T-helper 1 cell treated with Interleukin-12 subunit alpha and Interleukin-12 subunit beta and Interleukin-4 antibody, amounts not matched to agents 30 μg/mL and 1 μg/mL, for 36 hours (primary cell): ENCODE results near the gene VPS36.
"Not testable (repeated sequence)": the region's sequence is repeated elsewhere in the genome, so short reads cannot be mapped to it uniquely, and the experiment has no call there.

ENCODE experiments used
- H3K27ac Mint-ChIP-seq: one replicate; pipeline ENCODE4 v1.8.0; 2021; ENCODE audit warnings: mild to moderate bottlenecking, mixed read lengths
- H3K27me3 Mint-ChIP-seq: one replicate; pipeline ENCODE4 v1.8.0; 2021; ENCODE audit warnings: low read depth, mixed read lengths
- H3K36me3 Mint-ChIP-seq: one replicate; pipeline ENCODE4 v1.8.0; 2021; ENCODE audit warnings: low read depth, mixed read lengths
- H3K4me1 Mint-ChIP-seq: one replicate; pipeline ENCODE4 v1.8.0; 2021; ENCODE audit warnings: low read depth, mixed read lengths
- H3K4me3 Mint-ChIP-seq: one replicate; pipeline ENCODE4 v1.8.0; 2021; ENCODE audit warnings: mild to moderate bottlenecking, moderate library complexity, mixed read lengths
- H3K9me3 Mint-ChIP-seq: one replicate; pipeline ENCODE4 v1.8.0; 2021; ENCODE audit warnings: mixed read lengths

Gene VPS36

DNA sequence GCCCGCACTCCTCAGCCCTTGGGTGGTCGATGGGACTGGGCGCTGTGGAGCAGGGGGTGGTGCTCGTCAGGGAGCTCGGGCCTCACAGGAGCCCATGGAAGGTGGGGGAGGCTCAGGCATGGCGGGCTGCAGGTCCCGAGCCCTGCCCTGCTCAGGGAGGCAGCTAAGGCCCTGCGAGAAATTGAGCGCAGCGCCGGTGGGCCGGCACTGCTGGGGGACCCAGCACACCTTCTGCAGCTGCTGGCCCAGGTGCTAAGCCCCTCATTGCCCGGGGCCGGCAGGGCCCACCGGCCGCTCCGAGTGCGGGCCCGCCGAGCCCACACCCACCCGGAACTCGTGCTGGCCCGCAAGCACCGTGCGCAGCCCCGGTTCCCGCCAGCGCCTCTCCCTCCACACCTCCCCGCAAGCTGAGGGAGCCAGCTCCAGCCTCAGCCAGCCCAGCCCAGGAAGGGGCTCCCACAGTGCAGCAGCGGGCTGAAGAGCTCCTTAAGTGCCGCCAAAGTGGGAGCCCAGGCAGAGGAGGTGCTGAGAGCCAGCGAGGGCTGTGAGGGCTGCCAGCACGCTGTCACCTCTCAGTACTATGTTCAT, 42.3 kb downstream of the VPS36 start:
- not testable (repeated sequence) for H3K36me3 Mint-ChIP-seq, H3K27ac Mint-ChIP-seq, H3K4me3 Mint-ChIP-seq, H3K9me3 Mint-ChIP-seq
- Mint-ChIP-seq H3K27me3 (peaks cover 27% of the 10 kb centered on the region), H3K4me1 (peaks cover 11% of the 10 kb centered on the region)

DNA sequence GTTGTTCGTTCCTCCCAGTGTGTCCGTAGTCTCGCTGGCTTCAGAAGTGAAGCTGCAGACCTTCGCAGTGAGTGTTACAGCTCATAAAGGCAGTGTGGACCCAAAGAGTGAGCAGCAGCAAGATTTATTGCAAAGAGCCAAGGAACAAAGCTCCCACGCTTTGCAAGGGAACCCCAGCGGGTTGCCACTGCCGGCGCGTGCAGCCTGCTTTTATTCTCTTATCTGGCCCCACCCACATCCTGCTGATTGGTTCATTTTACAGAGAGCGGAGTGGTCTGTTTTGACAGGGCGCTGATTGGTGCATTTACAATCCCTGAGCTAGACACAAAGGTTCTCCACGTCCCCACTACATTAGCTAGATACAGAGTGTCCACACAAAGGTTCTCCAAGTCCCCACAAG, 43.0 kb downstream of the VPS36 start:
- not testable (repeated sequence) for H3K27ac Mint-ChIP-seq, H3K36me3 Mint-ChIP-seq, H3K9me3 Mint-ChIP-seq
- Mint-ChIP-seq H3K4me3 (peak overlapping the region; percentile 10), H3K27me3 (peaks cover 35% of the 10 kb centered on the region), H3K4me1 (peaks cover 11% of the 10 kb centered on the region)

DNA sequence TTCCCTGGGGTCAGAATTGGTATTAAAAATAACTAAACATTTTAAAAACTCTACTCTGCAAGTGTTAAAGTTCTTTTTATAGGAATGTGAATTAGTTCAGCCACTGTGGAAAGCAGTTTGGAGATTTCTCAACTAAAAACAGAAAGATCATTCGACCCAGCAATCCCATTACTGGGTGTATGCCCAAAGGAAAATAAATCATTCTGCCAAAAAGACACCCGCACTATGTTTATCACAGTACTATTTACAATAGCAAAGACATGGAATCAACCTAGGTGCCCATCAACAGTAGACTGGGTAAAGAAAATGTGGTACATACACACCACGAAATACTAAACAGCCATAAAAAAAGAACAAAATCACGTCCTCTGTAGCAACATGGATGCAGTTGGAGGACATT, 43.8 kb downstream of the VPS36 start:
- Mint-ChIP-seq H3K9me3 (no peaks in the 10 kb centered on the region), H3K27ac (no peak overlapping the region), H3K36me3 (peaks cover 4% of the 10 kb centered on the region), H3K4me1 (peaks cover 11% of the 10 kb centered on the region), H3K4me3 (peak overlapping the region; percentile 7), H3K27me3 (peaks cover 36% of the 10 kb centered on the region)

DNA sequence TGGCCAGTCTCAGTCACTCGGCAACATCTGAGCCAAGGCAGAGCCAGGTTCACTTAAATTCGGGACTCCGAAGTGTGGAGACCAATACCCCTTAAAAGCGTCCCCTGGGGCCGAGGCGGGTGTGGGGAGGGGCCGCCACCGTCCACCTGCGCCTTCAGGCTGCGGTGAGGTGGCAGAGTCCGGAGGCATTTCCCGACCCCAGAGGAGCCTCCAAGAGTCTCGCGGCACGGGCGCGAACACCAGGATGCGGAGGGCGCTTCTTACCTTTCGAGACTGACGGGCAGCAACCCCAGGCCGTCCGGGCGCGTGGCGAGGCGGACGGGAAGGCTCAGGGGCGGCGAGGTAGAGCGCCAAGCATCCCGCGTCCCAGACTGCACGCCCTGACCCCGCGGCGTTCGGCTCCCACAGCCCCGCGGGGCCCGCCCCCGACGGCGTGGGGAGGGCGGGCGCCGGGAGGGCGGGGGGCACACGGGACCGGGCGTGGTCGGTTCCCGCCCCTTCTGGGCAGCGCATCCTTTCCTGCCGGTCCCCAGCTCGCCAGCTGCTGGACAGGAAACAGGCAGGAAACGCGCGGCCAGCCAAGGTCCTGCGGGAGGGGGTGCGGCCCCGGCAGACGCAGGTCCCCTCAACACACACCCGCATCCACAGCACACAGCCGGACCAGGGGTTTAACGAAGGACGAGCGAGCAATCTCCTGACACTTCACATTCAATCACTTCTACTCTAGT, 44.5 kb downstream of the VPS36 start, which contains the start of gene THSD1:
Gene THSD1 (minus strand): TSS at position 406 of the 728 bp plus-strand sequence. CDS start 3,572 bp downstream, outside the sequence.
- peak within 1 kb of the TSS; percentile 26 for H3K27ac Mint-ChIP-seq
- H3K4me3 Mint-ChIP-seq, result peak within 1 kb of the TSS; percentile 65
- peaks cover 36% of the 10 kb centered on the region for H3K27me3 Mint-ChIP-seq
- peaks cover 4% of the 10 kb centered on the region for H3K36me3 Mint-ChIP-seq
- H3K4me1 Mint-ChIP-seq, result peaks cover 11% of the 10 kb centered on the region
- no peaks in the 10 kb centered on the region for H3K9me3 Mint-ChIP-seq

DNA sequence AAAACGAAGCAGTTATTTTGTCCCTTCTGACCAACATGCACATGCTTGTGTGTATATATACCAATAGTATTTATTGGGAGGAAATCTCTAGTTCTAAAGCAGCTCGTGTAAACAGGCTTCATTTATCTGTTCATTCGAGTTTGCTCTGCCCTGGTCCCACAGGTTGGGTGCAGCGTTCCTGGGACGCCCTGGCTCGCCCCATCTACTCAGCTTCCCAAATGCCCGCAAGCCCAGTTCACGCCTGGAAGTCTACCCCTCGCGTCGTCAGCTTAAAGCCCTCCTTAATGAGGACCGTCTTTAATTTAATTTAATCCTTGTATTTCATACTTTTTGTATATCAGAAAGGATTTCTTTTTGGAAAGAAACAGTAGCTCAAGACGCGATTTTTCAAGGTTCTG, 45.1 kb downstream of the VPS36 start:
- peaks cover 4% of the 10 kb centered on the region for H3K36me3 Mint-ChIP-seq
- no peak overlapping the region for H3K27ac Mint-ChIP-seq

DNA sequence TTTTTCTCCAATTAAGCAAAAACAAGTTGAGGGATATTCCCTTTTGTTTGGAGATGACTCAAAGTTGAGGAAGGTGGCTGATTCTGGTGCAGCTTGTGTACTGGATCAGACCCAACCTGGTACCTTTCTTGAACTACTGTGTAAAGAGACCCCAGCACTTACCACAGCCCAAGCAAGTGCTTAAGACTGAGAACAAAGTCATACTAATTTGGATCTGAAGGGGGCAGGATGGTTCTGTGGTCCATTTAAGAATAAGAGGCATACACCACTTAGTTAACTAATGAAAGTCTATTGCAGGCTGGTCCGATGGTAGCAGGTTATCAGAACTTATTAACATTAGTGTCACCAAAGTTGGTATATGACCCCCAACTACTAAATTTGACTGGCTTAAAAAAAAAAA, 50.7 kb downstream of the VPS36 start:
- no peak overlapping the region for H3K4me3 Mint-ChIP-seq
- peaks cover 2% of the 10 kb centered on the region for H3K36me3 Mint-ChIP-seq
- H3K4me1 Mint-ChIP-seq, result peaks cover 5% of the 10 kb centered on the region
- no peak overlapping the region for H3K27ac Mint-ChIP-seq
- no peaks in the 10 kb centered on the region for H3K9me3 Mint-ChIP-seq
- peaks cover 31% of the 10 kb centered on the region for H3K27me3 Mint-ChIP-seq

More for the DNA sequence above, 45.1 kb downstream of the VPS36 start:
- Mint-ChIP-seq H3K9me3 (no peaks in the 10 kb centered on the region), H3K4me1 (peaks cover 11% of the 10 kb centered on the region), H3K27me3 (peaks cover 36% of the 10 kb centered on the region), H3K4me3 (peak overlapping the region; percentile 65)

DNA sequence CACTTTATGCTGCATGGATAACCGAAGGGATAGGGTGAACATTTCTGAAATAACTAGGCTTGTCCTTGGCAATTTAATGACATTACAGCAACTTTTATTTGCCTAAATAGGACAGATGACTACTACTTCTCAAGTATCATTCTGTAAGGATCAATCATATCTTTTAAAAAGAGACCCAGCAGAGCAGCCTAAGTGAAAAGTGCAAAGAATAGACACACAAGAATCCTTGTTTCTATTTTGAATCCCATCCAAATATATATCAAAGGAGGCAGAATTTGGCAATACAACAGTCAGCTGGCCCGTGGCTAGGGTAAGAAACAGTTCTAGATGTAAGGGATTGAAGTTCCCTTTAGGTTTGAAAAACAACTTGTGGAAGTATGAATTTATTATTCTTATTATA, 51.4 kb downstream of the VPS36 start:
- Mint-ChIP-seq H3K27me3 (peaks cover 25% of the 10 kb centered on the region), H3K9me3 (no peaks in the 10 kb centered on the region), H3K4me3 (no peak overlapping the region), H3K4me1 (no peaks in the 10 kb centered on the region), H3K36me3 (peaks cover 2% of the 10 kb centered on the region), H3K27ac (no peak overlapping the region)

DNA sequence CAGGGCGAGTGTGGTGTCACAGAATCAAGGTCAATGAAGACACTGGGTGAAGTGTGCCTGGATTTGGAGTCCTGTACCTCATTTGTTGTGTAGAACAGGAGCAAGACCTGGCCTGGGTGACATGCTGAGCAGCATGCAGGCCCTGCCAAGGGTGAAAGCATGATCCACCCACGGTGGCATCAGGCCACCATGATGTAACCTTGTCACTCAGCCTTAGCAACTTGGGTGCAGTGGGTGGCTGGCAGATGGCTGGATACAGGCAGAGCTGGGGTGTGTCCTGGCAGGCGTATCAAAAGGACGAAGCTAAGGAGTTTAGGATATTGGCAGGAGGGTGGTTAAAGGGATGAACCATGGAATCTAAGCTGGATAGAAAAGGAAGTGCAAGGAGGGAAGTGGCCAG, 54.7 kb downstream of the VPS36 start:
- no peaks in the 10 kb centered on the region for H3K36me3 Mint-ChIP-seq
- no peaks in the 10 kb centered on the region for H3K4me1 Mint-ChIP-seq
- no peaks in the 10 kb centered on the region for H3K9me3 Mint-ChIP-seq
- no peak overlapping the region for H3K27ac Mint-ChIP-seq
- H3K4me3 Mint-ChIP-seq, result no peak overlapping the region
- H3K27me3 Mint-ChIP-seq, result peaks cover 13% of the 10 kb centered on the region

DNA sequence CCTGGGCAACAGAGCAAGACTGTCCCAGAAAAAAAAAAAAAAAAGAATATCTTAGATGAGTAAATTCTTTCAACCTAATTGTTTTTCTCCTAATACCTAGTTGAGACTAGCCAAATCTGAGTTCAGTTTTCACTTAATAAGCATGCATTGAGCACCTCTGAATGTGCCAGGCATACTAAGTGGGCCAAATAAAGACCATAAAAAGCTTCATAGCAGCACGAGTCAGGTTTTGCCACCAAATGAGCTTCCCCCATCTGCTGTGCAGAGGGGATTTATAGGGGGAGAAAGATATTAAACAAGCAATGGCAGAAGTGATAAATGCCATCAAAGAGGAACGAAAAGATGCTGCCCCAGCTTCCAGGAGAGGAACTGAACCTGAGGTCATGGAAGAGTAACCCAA, 55.8 kb downstream of the VPS36 start:
- Mint-ChIP-seq H3K4me3 (no peak overlapping the region), H3K27ac (no peak overlapping the region), H3K4me1 (no peaks in the 10 kb centered on the region), H3K27me3 (peaks cover 10% of the 10 kb centered on the region), H3K9me3 (no peaks in the 10 kb centered on the region), H3K36me3 (no peaks in the 10 kb centered on the region)

DNA sequence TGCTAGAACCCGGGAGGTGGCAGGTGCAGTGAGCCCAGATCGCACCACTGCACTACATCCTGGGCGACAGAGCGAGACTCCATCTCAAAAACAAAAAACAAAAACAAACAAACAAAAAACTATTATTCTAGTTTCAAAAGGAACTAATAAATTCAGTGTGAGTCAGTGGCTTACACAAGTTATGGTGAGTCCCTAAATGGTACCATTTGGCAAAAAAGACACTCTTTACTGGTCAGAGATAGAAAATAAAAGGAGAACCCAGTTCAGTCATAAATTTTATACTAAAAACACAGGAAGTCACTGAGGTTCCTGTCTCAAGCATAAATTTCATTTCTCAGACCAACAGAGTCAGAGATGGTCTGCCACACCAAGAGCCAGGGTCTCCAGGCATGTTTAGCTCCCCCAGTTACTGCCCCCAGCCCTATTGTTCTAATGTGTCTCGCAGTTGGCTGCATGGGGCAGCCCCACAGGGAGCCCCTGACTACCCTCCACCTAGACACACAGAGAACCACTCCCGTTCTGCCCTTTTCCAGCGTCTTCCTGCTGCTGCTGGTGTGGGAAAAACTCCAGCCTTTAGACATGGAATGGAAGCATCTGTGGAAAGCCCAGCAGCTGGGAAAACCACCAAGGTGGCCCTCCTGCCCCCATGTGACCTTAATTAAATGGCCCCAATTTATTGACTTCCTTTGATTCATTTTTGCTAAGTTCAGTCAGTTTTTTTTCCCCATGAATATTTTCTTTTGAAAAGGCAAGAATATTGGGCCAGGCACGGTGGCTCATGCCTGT, 56.7 kb downstream of the VPS36 start:
- no peak overlapping the region for H3K4me3 Mint-ChIP-seq

DNA sequence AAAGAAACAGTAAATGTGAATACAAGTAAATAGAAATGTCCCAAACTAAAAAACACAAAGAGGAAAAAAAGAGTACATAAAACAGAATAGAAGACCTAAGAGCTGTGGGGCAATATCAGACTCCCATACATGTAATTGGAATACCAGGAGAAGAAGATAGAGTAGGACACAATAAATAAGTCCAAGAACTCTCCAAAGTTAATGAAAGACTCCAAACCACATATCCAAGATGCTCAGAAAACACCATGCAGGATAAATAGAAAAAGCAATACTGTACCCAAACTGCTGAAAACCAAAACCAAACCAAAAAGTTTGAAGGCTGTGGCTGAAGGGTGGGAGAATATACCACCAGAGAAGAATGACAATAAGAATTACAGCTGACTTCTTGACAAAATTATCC, 62.7 kb downstream of the VPS36 start:
- no peaks in the 10 kb centered on the region for H3K27me3 Mint-ChIP-seq
- H3K4me1 Mint-ChIP-seq, result no peaks in the 10 kb centered on the region
- no peaks in the 10 kb centered on the region for H3K36me3 Mint-ChIP-seq
- H3K9me3 Mint-ChIP-seq, result no peaks in the 10 kb centered on the region
- no peak overlapping the region for H3K4me3 Mint-ChIP-seq
- no peak overlapping the region for H3K27ac Mint-ChIP-seq

More for the DNA sequence above, 56.7 kb downstream of the VPS36 start:
- Mint-ChIP-seq H3K36me3 (no peaks in the 10 kb centered on the region), H3K27me3 (peaks cover 10% of the 10 kb centered on the region), H3K9me3 (no peaks in the 10 kb centered on the region), H3K27ac (no peak overlapping the region), H3K4me1 (no peaks in the 10 kb centered on the region)

DNA sequence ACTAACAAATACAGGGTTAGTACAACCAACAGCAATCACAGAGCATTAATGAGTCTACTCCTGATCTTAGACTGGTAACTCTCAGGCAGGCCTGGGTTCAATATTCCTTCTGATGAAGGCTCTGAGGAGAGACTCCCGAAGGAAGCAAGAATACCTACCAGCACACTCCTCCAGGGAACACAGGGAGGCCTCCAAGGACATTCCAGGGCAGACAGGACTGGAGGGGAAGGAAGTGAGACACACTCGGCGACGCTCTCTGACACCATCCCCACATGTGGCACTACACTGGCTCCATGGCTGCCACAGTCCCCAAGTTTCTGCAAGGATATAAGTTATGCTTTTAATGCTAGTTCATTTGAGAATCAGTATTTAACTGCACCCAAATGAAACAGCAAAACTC, 64.6 kb downstream of the VPS36 start:
- Mint-ChIP-seq H3K4me1 (no peaks in the 10 kb centered on the region), H3K9me3 (no peaks in the 10 kb centered on the region), H3K36me3 (no peaks in the 10 kb centered on the region), H3K27ac (no peak overlapping the region), H3K27me3 (no peaks in the 10 kb centered on the region), H3K4me3 (no peak overlapping the region)

DNA sequence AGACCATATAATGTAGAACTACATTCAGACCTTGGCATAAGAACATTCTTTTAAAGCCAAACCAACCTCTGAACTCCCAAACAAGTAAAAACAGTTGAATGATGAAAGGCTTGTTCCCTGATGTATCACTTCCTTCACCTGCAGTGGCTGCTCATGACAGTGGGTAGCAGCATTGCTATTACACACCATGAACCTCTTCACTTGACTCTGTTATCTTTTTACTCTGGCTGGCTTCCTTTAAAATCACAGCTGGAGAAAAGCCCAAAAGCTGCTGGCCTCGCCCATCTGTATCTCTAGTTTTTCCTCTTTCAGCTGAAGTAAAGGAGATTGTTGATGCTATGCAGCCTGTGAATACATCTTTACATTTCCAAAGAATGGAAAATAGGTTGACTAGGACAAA, 67.1 kb downstream of the VPS36 start:
- Mint-ChIP-seq H3K4me3 (no peak overlapping the region), H3K27me3 (no peaks in the 10 kb centered on the region), H3K9me3 (no peaks in the 10 kb centered on the region), H3K27ac (no peak overlapping the region), H3K4me1 (no peaks in the 10 kb centered on the region), H3K36me3 (no peaks in the 10 kb centered on the region)

DNA sequence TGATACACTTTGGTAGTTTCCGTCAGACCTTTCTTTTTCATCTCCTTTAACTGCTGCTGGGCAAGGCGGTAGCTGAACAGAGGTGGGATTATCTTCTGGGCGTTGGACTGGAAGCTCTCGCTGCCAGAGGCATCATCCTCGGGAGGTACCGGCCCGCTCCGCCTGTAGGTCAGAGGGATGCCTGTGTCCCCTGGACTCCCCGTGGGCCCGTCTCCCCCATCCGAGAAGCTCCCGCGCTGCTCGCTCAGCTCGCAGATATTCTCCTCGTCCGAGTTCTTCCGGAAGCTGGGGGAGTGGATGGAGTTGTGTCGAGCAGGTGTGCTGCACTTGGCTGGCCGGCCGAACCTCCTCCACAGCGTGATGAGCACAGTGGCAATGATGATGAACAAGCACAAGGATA, 72.1 kb downstream of the VPS36 start:
- H3K4me3 Mint-ChIP-seq, result no peak overlapping the region
- H3K36me3 Mint-ChIP-seq, result no peaks in the 10 kb centered on the region
- H3K27ac Mint-ChIP-seq, result no peak overlapping the region
- H3K9me3 Mint-ChIP-seq, result no peaks in the 10 kb centered on the region
- no peaks in the 10 kb centered on the region for H3K4me1 Mint-ChIP-seq
- no peaks in the 10 kb centered on the region for H3K27me3 Mint-ChIP-seq

DNA sequence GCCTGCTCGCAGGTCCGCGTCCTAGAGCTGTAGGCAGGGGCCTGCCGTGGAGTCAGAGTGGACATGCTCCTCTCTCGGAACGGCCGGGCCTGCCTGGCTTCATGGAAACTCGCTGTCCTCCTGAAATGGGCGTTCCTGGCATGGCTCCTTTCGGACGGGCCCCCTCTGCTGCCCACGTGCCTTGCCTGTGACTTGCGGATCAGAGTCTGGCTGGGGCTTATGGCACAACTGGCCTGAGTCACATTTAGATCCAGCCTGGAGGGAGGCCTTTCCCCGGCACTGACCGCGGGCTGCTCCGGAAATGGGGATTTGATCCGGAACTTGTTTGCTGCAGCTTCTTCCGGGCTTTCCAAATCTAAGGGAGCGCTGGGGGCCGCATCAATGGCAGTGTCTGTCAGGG, 72.5 kb downstream of the VPS36 start:
- no peak overlapping the region for H3K4me3 Mint-ChIP-seq
- H3K36me3 Mint-ChIP-seq, result no peaks in the 10 kb centered on the region
- no peaks in the 10 kb centered on the region for H3K27me3 Mint-ChIP-seq
- no peaks in the 10 kb centered on the region for H3K9me3 Mint-ChIP-seq
- no peak overlapping the region for H3K27ac Mint-ChIP-seq
- no peaks in the 10 kb centered on the region for H3K4me1 Mint-ChIP-seq
